Stimulated activated CD8-positive, alpha-beta memory T cell treated with anti-CD3 and anti-CD28 coated beads, Interleukin-4, amount 100 ng/mL, for 4 hours (primary cell): ENCODE data around the gene SLC26A11.
"Not testable (repeated sequence)": the region's sequence is repeated elsewhere in the genome, so short reads cannot be mapped to it uniquely, and the experiment has no call there.

ENCODE experiments used
- DNase-seq, 2 donors: peaks; one replicate each; pipeline ENCODE4 v3.0.0-alpha.2; 2020; ENCODE audit warnings: low read depth in 2 of 2, low spot score in 1 of 2

SLC26A11 gene

DNA sequence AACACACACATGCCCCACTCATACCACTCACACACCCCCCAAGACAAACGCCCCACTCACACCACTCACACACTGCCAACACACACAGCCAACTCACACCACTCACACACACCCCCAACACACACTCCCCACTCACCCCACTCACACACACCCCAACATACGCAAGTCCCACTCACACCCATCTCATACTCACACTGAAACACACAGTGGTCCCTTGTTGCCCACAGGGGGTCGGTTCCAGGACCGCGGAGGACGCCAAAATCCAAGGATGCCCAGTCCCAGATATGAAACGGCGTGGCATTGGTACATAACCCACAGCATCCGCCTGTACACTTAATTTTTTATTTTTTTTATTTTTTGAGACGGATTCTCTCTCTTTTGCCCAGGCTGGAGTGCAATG is 61.3 kb downstream of the SLC26A11 start:
- no peak for DNase-seq

DNA sequence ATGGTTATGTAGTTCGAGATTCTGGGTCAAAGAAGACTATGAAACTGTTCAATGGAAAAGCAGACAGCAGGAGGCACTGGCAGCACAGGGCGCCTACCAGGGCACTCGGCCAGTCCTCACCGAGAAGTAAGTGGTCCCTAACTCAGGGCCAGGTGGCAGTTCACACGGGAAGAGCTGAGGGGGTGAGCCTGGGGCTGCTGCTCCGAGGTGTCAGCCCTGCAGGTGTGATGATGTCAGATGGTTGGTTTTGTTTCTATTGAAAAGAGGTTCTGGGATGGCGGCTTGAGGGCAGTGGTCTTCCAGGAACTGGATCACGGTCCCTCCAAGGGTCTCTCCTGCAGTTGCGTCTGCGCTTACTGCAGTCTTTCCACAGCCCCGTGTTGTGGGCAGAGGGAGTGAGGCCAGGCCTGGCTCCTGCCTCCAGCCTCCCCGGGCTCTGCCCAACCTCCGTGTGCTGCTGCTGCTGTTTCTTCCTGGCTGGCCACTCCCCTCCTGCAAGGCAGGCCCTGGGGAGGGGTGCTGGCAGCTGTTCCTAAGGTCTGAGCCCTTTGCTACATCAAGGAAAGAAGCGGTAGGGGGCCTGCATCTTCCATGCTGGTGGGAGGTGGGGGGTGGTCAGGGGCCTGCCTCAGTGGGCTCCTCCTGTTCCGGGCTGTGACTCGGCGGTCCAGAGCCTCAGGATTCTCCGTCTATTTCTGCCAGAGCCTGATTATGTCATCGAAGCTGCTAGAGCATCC is 63.1 kb downstream of the SLC26A11 start:
- DNase-seq, result no peak

DNA sequence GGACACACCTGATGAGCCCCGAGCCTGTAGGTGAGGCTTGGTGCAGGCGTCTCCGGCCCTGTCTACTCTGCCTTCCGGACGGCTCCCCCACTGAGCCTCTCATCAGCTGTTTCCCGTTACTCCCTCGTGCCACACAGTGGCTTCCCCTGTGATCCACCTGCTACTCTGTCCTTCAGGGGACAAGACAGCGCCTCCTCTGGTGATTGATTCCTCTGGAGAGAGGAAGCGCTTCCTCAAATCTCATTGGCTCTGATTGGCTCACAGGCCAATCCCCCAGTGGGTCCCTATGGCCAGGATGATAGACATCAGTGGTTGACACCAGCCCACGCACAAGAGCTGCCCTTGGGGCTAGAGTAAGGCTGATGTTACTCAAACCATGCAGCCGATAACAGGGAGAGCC is 64.4 kb downstream of the SLC26A11 start:
- DNase-seq, result no peak

DNA sequence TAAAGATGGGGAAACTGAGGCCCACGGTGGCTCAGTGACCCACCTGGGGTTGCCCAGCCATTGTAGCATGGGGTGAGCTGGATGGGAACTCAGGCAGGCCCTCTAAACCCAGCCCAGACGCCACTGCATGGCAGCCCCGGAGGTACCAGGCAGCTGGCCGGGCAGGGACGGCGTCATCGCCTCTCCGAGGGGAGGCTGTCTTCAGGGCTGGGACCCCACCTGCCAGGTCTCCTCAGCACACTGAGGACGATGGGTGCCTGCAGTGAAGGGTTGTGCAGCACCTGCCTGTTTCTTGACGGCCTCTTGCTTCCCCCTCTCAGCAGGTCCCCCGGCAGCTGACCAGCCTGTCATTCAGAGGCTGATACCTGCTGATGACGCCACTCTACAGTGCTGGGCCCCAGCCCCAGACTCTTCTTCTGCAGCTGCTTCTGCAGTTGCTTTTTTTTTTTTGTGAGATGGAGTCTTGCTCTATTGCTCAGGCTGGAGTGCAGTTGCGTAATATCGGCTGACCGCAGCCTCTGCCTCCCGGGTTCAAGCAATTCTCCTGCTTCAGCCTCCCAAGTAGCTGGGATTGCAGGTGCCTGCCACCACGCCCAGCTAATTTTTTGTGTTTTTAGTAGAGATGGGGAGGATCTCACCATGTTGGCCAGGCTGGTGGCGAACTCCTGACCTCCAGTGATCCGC is 65.2 kb downstream of the SLC26A11 start:
- DNase-seq, result no peak

DNA sequence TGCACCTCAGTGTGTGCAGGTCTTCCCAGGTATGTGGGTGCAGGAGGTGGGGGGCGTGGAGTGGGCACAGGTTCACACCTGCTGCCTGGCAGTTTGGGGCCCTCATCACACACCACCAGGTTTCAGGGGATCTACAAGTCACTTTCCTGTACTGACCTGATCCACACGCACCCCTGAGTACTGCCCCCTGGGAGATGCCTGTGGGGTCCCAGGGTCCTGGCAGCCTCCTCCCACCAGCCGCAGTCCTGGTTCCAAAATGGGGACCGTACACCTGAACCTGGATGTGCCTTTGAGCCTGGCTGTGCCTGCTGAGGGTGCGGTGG is 66.4 kb downstream of the SLC26A11 start:
- no peak for DNase-seq

DNA sequence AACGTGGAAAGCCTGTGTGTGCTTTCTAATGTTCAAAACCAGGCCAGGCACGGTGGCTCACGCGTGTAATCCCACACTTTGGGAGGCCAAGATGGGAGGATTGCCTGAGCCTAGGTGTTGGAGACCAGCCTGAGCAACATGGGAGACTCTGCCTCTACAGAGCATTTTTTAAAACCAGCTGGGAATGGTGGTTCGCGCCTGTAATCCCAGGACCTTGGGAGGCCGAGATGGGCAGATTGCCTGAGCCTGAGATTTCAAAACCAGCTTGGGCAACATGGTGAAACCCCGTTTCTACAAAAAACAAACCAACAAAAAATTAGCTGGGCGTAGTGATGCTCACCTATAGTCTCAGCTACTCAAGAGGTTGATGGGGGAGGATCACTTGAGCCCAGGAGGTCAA is 66.8 kb downstream of the SLC26A11 start:
- no peak for DNase-seq

DNA sequence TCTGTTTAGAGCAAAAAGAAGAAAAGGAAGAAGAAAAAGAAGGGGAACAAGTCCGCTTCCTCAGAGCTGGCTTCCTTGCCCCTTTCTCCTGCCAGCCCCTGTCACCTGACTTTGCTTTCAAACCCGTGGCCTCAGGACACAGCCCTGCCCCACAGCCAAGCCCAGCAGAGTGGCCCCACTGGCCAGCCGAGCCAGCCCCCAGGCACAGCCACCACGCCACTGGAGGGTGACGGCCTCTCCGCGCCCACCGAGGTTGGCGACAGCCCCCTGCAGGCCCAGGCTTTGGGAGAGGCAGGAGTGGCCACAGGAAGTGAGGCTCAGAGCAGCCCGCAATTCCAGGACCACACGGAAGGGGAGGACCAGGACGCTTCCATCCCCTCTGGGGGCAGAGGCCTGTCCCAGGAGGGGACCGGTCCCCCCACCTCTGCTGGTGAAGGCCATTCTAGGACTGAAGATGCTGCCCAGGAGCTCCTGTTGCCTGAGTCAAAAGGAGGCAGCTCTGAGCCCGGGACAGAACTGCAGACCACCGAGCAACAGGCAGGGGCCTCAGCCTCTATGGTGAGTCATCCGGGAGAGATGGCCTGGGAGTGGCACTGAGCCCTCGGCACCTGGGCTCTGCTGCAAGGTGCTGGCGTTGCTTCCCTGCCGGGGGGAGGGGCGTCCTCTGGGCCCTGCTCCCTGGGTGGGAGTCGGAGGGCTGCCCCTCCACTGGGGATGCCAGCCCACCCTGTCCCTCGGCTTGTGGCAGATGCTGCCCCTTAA is 67.8 kb downstream of the SLC26A11 start:
- DNase-seq, result no peak

DNA sequence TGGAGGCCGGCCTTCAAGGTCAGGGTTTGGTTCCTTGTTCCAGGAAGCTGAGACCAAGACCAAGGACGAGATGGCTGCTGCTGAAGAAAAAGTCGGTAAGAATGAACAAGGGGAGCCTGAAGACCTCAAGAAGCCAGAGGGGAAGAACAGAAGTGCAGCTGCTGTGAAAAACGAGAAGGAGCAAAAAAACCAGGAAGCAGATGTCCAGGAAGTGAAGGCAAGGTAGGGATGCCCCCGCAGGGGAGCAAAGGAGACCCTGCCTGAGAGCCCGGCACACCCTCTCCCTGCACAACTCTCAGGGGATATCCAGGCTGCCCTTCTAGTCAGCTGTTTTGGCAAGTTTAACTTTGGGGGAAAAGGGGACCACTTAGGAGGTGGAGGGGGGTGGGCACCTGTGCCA is 69.4 kb downstream of the SLC26A11 start:
- DNase-seq, result no peak

DNA sequence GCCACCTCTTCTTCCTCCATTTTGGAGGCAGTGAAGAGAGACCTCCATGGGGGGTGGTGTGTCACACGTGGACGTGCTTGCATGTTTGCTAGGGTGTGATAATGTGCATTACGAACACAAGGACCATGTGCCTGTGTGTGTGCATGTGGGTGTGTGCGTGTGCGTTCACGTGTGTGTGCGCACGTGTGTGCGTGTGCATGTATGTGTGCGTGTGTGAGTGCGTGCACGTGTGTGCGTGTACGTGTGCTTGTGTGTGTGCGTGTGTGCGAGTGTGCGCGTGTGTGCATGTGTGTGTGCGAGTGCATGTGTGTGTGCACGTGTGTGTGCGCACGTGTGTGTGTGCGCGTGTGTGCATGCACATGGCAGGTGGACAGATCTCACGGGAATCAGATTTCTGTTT is 69.9 kb downstream of the SLC26A11 start:
- DNase-seq, result no peak

DNA sequence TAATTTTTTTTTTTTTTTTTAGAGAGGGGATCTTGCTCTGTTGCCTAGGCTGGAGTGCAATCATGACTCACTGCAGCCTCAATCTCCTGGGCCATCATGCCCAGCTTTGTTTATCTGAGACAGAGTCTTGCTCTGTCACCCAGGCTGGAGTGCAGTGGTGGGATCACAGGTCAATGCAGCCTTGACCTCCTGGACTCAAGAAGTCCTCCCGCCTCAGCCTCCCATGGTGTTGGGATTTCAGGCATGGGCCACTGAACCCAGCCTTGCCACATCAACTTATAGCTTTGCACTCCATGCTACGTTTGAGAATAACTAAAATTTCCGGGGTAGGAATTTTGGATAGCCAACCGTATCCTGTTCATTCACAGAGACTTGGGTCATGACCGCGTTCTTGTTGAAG is 71.0 kb downstream of the SLC26A11 start:
- DNase-seq, result no peak

DNA sequence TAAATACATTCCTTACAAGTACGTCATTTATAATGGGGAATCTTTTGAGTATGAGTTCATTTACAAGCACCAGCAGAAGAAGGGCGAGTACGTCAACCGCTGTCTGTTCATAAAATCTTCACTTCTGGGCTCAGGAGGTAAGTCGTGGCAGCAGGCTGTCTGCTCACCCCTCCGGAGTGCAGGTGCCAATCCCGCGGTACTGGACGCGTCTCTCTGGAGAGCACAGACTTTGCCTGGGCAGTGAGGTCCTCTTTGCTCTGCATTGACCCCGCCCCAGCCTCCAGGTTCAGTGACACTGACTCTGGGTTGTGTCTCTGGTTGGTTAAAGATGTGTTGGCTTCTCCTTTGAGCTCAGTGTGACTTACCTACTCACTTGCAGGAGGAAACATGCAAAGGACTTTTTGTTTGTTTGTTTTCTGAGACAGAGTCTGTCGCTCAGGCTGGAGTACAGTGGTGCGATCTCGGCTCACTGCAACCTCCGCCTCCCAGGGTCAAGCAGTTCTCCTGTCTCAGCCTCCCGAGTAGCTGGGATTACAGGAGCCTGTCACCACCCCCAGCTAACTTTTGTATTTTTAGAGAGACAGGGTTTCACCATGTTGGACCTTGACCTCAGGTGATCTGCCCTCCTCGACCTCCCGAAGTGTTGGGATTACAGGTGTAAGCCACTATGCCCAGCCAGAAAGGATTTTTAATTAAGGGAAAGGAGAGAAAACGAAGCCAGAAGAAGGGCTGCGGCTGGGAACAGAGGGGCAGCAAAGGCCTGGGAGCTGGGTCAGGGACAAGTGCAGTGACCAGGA is 71.7 kb downstream of the SLC26A11 start:
- DNase-seq, result no peak

DNA sequence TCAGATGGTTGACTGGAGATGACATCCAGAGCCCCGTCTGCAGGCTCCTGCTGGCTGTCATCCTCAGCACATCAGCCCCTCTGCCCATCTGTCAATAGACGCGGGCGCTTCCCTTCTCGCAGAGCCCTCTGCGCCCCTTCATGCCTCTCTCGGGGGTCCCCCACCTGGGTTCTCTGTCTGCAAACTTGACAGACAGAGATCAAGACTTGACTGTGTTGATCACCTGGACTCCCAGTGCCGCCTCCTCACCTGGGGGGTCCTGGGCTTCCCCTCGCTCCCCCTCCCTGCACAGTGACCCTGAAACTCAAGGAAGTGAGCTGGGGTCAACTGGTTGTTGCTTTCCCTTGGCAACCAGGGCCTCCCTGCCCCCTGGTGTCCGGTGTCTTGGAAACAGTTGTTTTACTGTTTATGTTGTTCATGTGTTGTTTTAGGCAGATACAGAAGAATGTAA is 72.3 kb downstream of the SLC26A11 start:
- DNase-seq, result no peak

DNA sequence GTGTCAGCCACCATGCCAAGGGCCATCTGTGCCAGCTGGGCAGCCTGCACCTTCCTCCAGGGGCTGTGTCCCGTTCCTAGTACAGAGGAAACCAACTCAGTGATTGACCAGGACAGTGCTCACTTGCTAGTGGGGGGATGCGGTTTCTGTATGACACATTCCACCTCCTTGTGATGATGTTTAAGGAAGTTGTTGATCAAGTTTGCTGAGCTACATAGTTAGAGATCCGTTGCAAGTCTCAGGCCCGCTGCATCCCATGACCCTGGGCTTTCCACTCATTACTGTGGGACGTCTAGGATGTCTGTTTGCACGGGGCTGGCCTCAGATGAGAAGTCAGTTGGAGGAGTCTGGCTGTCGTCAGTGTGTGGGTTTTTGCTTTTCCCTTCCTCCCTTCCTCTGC is 74.0 kb downstream of the SLC26A11 start:
- DNase-seq, result no peak

DNA sequence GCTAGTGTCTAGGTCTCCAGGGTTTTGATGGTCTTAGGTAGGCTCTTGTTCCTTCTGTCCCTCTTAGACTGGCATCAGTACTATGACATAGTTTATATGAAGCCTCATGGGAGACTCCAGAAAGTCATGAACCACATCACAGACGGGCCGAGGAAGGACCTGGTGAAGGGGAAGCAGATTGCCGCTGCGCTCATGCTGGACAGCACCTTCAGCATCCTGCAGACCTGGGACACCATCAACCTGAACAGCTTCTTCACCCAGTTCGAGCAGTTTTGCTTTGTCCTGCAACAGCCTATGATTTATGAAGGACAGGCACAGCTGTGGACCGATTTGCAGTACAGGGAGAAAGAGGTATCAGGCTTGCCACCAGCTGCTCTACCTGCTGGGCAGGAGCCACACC is 74.4 kb downstream of the SLC26A11 start:
- DNase-seq, result no peak

DNA sequence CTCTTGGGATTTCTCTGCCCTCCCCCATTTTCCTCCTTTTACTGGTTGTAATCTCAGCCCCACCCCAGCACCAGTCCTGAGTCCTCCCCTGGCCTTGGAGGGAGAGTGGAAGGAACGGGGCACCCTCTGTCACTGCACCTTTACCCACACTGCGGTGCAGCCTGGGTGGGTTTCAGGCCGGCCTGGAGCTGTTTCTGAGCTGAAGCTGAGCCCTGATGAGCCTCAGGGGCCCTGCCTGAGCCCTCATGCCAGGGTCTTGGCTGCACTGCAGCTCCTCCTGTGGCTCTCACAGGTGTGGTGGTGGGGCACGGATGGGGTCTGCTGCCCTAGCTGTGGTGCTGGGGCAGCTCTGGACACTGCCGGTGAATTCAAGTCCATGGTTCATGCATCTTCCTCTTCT is 74.9 kb downstream of the SLC26A11 start:
- DNase-seq, result no peak

DNA sequence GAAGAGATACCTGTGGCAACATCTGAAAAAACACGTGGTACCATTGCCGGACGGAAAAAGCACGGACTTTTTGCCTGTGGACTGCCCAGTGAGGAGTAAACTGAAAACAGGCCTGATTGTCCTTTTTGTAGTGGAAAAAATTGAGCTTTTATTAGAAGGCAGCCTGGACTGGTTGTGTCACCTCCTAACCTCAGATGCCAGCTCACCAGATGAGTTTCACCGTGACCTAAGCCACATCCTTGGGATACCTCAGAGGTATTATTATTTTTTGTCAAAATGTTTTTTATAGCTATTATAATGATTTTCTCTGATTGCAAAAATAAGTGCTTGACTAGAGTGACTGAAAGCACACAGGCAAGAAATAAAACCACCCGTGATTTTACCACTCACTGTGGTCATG is 75.3 kb downstream of the SLC26A11 start:
- DNase-seq, result no peak

DNA sequence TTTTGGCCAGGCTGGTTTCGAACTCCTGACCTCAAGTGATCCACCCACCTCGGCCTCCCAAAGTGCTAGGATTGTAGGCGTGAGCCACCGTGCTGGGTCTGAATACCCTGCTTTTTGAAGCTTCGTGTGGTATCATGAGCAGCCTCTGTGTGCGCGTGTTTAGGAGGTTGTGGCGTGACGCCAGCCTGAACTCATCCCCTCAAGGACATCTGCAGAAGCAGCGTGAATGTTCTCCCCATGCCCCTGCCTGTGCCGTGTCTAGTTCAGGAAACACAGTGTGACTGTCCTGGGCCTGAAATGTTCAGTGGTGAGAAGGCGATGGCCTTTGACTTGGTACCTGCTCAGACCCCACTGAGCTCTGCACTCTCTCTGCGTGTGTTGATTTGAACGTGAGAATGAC is 76.0 kb downstream of the SLC26A11 start:
- DNase-seq, result no peak

DNA sequence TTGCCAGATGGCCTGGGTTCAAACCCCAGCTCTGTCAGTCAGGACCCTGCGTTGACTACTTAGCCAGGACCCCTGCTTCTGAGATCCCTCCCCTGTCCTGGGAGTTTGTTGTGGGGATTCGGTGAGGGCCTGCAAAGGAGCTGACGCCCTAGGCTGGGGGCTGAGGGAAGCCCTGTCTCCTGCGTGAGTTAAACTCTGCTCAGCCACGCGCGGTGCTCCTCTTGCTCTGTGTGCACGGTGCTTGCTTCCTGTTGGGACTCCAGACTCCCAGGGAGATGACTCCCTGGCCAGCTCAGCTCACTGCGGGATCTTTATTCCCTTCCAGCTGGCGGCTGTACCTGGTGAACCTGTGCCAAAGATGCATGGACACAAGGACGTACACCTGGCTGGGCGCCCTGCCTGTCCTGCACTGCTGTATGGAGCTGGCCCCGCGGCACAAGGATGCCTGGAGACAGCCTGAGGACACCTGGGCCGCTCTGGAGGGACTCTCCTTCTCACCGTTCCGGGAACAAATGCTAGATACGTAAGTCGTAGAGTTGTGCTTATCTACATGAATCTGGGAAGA is 77.9 kb downstream of the SLC26A11 start:
- DNase-seq, result no peak

DNA sequence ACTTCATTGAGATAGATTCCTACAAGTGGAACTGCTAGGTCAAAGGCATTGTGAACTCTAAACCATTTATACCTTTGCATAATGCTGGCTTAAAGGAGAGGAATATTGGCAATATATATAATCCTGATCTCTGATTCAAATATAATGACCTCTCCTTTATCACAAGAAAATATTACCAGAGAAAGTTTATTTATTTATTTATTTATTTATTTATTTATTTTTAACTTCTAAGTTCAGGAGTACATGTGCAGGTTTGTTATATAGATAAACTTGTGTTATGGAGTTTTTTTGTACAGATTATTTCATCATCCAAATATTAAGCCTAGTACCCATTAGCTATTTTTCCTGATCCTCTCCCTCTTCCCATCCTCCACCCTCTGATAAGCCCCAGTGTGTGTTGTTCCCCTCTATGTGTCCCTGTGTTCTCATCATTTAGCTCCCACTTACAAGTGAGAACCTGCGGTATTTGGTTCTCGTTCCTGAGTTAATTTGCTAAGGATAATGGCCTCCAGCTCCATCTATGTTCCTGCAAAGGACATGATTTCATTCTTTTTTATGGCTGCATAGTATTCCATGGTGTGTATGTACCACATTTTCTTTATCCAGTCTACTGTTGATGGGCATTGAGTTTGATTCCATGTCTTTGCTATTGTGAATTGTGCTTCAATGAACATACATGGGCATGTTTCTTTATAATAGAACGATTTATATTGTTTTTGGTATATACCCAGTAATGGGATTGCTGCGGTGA is 79.3 kb downstream of the SLC26A11 start:
- not testable (repeated sequence) for DNase-seq

DNA sequence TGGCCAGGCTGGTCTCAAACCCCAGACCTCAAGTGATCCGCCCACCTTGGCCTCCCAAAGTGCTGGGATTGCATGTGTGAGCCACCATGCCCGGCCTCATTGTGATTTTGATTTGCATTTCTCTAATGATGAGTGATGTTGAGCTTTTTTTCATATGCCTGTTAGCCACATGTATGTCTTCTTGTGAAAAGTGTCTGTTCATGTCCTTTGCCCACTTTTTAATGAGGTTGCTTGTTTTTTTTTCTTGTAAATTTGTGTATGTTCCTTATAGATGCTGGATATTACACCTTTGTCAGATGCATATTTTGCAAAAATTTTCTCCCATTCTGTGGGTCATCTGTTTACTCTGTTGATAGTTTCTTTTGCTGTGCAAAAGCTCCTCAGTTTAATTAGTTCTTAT is 80.5 kb downstream of the SLC26A11 start:
- DNase-seq, result not testable (repeated sequence)
